Suppressor macrophage (primary cell): ENCODE results near the gene OR7C1.
"Not testable (repeated sequence)": the region's sequence is repeated elsewhere in the genome, so short reads cannot be mapped to it uniquely, and the experiment has no call there.

Experiments used
- DNase-seq, 4 experiments: peaks; one replicate each; pipeline ENCODE4 v3.0.0-alpha.2; 2020 to 2022

The OR7C1 gene

GRCh38 chr19:14784730-14785101 is 50.3 kb downstream of the OR7C1 start:
- peak; percentile 96 to 98 (median 98) for DNase-seq

DNA sequence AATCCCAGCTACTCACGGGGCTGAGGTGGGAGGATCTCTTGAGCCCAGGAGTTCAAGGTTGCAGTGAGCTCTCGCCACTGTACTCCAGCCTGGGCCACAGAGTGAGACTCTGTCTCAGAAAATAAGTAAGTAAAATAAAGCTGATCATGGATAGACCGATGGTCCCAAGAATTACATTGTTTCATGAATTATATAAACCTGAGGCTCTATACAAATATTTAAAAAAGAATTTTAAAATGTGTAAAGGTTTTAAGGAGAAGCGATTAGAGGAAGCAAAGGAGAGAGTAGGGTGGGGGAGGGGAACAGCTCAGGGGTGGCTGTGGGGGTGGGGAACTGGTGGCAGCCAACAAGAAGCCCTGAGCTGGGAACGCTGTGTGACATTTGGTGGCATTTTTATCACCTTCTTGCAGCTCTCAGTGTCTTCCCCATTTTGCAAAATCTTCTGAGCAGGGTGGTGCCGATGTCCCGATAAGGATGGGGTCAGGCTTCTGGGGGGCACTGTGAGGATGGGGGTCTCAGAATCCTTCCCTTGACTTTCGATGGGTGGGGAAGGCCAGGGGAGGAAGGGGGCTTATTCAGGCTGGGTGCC is 51.5 kb downstream of the OR7C1 start:
- DNase-seq: peak; percentile 44 to 73 (median 60)

GRCh38 chr19:14782626-14783409 is 52.2 kb downstream of the OR7C1 start:
- DNase-seq: peak in 2 of 4 experiments; percentile 46 to 47

DNA sequence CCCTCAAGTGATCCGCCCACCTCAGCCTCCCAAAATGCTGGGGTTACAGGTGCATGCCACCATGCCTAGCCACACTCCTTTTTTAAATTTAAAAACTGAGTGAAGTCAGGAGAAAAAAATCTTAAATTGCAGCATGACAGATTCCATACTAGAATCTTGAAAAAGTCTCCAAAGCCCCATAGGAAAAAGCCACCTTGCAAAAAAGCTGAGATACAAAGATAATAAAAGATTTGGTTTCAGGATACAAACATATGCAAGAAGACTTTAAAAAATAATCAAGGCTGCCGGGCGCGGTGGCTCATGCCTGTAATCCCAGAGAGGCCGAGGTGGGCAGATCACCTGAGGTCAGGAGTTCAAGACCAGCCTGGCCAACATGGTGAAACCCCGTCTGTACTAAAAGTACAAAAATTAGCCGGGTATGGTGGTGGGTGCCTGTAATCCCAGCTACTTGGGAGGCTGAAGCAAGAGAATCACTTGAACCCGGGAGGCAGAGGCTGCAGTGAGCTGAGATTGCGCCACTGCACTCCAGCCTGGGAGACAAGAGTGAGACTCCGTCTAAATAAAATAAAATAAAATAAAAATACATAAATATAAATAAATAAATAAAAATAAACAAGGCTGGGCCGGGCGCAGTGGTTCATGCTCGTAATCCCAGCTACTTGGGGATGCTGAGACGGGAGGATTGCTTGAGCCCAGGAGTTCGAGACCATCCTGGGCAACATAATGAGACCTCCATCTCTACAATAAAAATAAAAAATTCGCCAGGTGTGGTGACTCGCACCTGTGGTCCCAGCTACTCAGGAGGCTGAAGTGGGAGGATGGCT is 53.1 kb downstream of the OR7C1 start:
- not testable (repeated sequence) for DNase-seq

DNA sequence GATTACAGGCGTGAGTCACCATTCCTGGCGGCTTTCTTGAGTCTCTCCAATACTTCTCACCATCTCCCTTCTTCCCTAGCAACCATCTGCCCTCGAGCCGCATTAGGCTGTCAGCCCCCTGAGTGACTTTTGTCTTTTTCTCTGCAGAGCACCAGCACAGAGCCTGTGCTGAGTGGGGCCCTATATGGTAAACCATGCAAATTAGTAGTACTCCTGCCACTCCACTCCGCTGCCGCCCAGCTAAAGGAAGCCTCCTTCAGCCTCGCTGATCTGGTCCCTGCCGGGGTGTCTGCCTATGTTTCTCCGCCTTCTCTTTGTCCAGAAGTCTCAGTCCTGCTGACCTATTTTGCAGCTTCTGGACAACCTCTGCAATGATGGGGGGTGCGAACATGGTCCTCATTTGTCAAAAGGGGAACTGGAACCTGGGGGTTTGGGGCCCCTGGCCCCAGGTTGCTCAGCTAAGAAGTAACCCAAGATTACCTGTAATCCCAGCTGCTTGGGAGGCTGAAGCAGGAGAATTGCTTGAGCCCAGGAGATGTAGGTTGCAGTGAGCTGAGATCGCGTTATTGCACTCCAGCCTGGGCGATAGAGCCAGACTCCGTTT is 54.3 kb downstream of the OR7C1 start:
- DNase-seq: not testable (repeated sequence)

GRCh38 chr19:14779151-14779550 is 55.8 kb downstream of the OR7C1 start:
- DNase-seq: peak in 3 of 4 experiments; percentile 31 to 52 (median 45)

DNA sequence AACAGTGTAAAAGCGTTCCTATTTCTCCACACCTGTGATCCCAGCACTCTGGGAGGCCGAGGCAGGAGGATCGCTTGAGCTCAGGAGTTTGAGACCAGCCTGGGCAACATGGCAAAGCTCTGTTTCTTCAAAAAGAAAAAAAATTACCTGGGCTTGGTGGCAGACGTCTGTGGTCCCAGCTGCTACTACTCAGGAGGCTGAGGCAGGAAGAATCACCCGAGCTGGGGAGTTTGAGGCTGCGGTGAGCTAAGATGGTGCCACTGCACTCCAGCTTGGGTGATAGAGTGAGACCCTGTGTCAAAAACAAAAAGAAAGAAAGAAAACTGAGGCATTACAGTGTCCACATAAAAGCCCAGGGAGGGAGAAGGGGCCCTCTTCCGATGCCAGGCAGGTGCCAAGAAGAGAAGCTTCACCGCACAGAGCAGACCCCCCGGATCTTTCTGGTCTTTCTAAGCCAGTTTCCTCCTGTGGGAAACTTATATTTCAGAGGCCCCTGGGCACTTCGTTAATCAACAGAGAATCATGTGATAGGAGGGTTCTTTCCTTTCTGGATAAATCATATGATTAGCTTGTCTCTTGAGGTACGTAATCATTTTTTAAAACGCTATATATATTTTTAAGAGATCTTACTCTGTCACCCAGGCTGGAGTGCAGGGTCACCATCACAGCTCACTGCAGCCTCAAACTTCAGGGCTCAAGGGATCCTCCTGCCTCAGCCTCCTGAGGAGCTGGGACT is 56.7 kb downstream of the OR7C1 start, which contains the start of gene ADGRE2:
ADGRE2 (minus strand) TSS at position 451 of the 736 bp plus-strand sequence. CDS start 1,804 bp downstream, outside the sequence.
- peak; percentile 36 to 62 (median 41) for DNase-seq

DNA sequence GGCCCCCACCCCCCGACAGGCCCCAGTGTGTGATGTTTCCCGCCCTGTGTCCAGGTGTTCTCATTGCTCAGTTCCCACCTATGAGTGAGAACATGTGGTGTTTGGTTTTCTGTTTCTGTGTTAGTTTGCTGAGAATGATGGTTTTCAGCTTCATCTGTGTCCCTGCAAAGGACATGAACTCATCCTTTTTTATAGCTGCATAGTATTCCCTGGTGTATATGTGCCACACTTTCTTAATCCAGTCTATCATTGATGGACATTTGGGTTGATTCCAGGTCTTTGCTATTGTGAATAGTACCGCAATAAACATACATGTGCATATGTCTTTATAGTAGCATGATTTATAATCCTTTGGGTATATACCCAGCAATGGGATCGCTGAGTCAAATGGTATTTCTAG is 57.3 kb downstream of the OR7C1 start:
- not testable (repeated sequence) for DNase-seq

- peak; percentile 61 to 80 (median 74) for DNase-seq
Observed at GRCh38 chr19:14775869-14776586, 59.0 kb downstream of the OR7C1 start.

DNA sequence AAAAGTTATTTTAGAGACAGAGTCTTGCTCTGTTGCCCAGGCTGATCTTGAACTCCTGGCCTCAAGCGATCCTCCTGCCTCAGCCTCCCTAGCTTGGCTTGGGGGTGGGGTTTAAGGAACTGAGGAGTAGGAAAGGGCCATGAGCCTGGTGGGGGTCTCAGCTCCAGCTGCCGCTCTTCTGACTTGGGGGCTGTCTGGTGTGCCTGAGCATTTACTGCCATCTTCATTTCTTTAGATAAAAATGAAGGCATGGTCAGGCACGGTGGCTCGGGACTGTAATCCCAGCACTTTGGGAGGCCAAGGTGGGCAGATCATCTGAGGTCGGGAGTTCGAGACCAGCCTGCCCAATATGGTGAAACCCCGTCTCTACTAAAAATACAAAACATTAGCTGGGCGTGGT is 59.7 kb downstream of the OR7C1 start:
- not testable (repeated sequence) for DNase-seq

- no peak for DNase-seq
Observed at GRCh38 chr19:14774373-14774772, 60.6 kb downstream of the OR7C1 start.

DNA sequence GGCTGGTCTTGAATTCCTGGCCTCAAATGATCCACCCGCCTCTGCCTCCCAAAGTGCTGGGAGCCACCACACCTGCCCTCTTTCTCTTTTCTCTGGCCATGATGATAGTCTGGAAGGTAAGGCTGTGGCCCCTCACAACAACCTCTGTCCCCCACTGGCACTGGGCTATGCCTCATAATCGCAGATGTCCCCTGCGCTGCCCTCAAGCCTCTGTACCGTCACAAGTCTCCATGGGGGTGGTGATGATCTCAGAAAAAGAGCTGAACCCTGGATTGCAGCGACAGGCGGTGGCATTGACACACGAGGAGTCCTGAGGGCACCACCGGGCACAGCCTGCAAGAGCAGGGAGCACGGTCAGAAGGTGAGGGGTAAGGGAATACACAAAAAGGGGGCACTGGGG is 61.3 kb downstream of the OR7C1 start:
- DNase-seq: not testable (repeated sequence)

DNA sequence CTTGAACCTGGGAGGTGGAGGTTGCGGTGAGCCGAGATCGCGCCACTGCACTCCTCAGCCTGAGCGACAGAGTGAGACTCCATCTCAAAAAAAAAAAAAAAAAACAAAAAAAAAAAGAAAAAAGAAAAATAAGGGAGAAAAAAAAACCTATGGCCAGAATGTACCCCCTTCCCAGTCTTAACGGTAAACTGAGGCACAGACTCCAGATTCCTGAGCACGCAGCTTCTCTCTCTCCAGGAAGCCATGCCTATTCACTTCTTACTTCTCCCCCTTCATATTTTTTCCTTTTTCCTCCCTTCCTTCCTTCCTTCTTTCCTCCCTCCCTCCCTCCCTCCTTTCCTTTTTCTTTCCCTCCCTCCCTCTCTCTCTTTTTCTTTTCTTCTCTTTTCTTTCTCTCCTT is 62.0 kb downstream of the OR7C1 start:
- DNase-seq: no peak

DNA sequence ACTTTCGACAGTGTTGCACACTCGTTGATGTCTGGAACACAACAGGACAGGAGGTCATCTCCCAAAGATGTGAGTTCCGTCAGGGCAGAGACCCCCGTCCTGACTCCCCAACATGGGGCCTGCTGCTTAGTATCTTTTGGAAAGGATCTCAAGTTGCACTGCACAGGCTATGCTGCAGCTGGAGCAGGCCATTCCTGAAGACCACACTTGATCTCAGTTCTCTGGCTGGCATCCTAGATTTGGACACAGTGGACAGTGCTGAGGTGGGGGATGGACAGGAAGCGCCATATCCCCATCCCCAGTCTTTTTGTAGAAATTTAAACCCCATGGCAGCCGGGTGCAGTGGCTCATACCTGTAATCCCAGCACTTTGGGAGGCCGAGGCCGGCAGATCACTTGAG is 62.5 kb downstream of the OR7C1 start:
- DNase-seq: no peak

GRCh38 chr19:14770944-14771839 is 63.8 kb downstream of the OR7C1 start:
- DNase-seq: no peak

GRCh38 chr19:14770136-14770535 is 64.8 kb downstream of the OR7C1 start:
- DNase-seq: peak in 3 of 4 experiments; percentile 52 to 59 (median 53)

DNA sequence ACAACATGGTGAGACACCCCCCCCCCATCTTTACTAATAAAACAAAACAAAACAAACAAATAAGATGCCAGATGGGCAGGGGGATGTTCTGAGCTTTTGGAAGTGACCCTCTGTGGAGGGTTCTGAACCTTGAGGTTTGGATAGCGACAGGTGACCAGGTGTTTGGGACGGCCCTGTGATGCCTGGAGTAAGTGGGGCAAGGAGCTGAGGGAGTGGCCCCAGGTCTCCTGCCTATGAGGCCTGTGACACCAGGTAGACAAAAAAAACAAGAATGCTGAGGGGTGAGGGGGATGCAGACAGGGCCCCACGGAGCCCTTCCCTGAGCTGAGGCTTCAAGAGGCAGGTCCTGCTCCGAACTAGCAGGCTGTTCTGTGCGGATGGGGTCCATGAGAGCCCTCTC is 65.8 kb downstream of the OR7C1 start:
- no peak for DNase-seq

DNA sequence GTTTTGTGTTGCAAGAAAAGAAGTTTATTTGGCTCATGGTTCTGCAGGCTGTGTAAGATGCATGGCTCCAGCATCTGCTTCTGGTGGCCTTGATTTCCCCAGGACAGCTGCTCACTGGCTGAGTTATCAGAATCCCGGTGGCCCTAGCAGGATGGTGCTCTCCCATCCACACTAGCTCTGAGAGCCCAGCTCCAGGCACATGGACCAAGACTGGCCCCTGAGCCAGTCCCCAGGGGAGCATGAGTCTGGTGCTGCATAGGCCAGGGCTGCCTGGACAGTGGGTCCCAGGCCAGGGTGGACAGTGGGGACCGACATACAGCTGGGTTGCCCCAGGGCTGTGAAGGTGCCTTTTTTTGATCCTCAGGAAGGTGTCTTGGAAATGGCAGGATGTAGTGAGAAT is 67.0 kb downstream of the OR7C1 start:
- no peak for DNase-seq

DNA sequence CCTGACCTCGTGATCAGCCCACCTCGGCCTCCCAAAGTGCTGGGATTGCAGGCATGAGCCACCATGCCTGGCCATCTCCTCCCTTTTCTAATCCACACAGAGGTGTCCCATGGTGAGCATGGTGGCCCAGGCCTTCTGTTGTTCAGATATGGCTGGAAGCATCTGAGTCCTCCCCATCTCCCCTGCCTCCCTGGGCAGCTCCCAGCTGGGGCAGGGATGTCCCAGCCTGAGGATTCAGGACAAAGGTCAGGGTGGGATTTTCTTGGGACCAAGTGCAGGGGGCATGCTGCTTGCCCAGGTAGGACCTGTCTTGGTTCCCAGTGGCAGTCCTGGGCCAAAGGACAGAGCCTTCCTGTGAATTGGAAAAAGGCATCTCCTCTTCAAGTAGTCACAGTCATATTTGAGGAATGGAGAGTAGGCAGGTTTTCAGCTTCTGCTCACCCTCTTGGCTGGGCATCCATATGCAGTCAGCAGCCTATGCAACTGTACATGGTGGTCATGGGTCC is 67.5 kb downstream of the OR7C1 start:
- DNase-seq: no peak

- DNase-seq: not testable (repeated sequence)
Observed at GRCh38 chr19:14765841-14766240, 69.1 kb downstream of the OR7C1 start.
